Fibroblast of skin of back (primary cell): Measurements from ENCODE around the gene PLCXD3.

Experiments
- DNase-seq: peaks from one replicate; pipeline ENCODE4 v3.0.0-alpha.2; 2013

The PLCXD3 gene

GRCh38 chr5:41412496-41412895 lies 97.9 kb downstream of the PLCXD3 start:
- no peak for DNase-seq

DNA sequence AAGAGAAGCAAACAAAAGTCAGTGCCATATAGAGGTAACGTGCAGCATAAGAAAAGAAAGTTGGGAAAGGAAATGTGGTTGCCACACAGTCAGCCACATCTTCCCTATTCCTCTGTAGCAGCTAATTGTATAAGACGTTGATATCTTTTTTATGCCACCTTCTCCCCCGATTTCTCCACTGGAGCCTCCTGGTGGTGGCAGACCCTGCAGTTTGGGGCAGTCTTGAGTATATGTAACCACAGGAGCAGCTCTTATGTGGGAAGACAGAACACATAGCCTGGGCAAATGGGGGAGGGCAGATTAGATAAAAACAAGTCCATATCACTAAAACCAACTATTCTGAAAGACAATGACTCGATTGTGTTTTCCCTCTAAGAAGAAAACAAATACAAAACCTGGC lies 99.7 kb downstream of the PLCXD3 start:
- no peak for DNase-seq

- no peak for DNase-seq
Measured at GRCh38 chr5:41410307-41410706, 100.1 kb downstream of the PLCXD3 start.

- DNase-seq: peak; percentile 67
Measured at GRCh38 chr5:41408676-41409443, 101.5 kb downstream of the PLCXD3 start.

- DNase-seq: no peak
Measured at GRCh38 chr5:41406936-41407335, 103.5 kb downstream of the PLCXD3 start.

DNA sequence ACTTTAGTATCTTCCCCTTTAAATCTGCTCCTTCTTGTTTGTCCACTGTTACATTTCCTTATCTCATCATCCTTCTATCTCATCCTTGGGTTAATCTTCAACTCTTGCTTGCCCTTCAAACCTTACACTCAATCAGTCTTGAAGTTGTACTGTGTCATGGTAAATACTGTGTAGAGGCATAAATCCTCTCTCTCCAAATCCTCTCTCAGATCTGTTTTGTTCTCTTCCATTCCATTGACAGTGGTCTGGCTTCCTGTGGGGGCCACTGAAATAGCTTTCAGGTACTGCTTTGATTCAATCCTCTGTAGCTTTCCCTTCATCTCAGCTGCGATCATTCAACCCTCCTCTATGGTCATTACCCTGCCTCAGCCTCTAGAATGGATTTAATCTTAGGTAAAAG lies 104.0 kb downstream of the PLCXD3 start:
- DNase-seq: no peak

- no peak for DNase-seq
Measured at GRCh38 chr5:41404757-41405156, 105.6 kb downstream of the PLCXD3 start.

GRCh38 chr5:41403846-41404245 lies 106.6 kb downstream of the PLCXD3 start:
- DNase-seq: no peak

DNA sequence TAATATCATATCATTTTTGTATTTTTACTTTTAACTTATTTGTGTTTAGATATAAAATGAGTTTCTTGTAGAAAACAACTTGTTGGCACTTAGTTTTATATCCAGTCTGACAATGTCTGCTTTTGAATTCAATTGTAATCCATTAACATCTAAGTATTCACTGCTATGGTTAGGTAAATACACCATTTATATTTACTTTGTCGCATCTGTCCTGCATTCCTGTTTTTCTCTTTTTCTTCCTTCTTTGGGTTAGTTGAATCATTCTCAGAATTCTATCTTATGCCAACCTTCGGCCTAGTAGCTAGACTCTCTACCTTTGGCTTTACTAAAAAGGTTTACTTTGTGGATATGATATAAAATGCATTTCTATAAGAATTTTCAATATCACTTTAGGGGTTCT lies 107.6 kb downstream of the PLCXD3 start:
- DNase-seq: no peak

- DNase-seq: no peak
Measured at GRCh38 chr5:41399839-41400238, 110.6 kb downstream of the PLCXD3 start.

DNA sequence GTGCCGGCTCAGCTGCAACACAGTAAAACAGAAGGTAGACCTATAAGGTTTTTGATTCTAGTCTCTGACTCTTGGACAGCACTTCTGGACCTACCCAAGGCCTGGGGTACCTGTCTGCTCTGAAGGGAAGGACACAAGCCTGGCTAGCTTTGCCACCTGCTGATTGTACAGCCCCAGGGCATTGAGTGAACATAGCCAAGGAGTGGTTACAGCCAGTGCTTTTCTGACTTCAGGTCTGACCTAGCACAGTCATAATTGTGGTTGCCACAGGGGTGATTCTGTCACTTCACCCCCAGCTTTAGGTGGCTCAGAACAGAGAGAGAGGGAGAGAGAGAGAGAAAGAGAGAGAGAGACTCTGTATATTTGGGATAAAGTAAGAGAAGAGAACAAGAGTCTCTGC lies 118.4 kb downstream of the PLCXD3 start:
- DNase-seq: no peak

GRCh38 chr5:41374631-41375030 lies 135.8 kb downstream of the PLCXD3 start:
- no peak for DNase-seq

- no peak for DNase-seq
Measured at GRCh38 chr5:41373230-41373629, 137.2 kb downstream of the PLCXD3 start.

- no peak for DNase-seq
Measured at GRCh38 chr5:41371738-41372137, 138.7 kb downstream of the PLCXD3 start.

DNA sequence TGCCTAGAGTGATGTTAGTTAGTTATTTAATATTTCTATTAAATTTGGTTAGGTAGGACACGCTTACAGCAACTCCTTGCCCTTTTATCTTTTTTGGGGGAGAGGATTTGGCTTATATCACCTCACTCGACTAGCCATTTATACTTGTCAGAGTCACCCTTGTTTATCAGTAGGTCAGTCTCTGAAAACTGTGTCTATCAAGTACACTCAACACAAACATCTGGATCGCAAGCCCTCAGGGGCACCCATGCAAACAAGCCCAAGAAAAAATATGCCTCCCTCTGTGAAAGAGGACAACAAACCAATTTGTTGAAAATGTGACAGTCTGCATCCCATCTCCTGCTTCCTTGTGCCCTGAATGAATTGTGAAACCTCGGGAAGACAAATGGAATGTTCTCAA lies 139.9 kb downstream of the PLCXD3 start:
- no peak for DNase-seq

DNA sequence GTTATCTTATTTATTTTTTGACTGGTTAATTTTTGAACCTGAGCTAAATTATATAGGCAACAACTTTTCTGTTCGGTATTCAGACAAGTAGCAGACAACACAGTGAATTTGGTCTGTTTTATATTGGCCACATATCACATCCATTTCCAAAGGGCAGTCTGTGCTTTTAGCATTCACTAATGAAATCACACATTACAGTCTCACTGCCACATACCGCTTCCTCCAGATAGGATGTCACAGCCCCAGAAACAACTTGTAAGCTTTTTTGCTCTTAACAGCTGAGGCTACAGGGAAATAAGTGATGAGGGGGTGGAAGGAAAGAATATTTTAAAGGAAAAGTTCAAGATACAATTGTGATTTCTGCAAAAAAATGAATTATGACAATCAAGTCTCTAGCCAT lies 140.6 kb downstream of the PLCXD3 start:
- no peak for DNase-seq

DNA sequence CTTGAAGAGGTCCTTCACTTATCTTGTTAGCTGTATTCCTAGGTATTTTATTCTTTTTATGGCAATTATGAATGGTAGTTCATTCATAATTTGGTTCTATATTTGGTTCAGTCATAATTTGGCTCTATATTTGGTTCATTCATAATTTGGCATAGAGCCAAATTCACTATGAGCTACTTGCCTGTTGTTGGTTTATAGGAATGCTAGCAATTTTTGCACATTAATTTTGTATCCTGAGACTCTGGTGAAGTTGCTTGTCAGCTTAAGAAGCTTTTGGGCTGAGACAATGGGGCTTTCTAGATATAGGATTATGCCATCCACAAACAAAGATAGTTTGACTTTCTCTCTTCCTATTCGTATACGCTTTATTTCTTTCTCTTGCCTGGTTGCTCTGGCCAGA lies 142.2 kb downstream of the PLCXD3 start:
- DNase-seq: no peak

DNA sequence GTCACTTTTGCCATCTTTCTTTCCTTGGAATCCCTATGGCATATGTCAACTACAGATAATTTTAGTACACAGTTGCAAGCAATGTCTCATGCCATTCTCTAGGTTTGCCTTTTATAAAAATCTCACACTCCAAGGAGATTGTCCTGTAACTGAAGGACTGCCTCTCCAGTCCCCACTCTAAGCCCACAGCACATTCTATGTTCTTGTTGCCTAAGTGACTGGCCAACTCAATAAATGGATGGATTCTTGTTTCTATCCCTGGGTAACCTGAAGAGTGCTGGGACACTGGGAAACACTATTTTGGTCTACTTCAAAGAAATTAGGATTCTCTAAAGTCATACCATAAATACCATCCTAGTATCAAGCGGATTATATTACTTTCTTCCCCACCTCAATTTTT lies 145.0 kb downstream of the PLCXD3 start:
- DNase-seq: no peak

- DNase-seq: no peak
Measured at GRCh38 chr5:41364346-41364745, 146.1 kb downstream of the PLCXD3 start.

DNA sequence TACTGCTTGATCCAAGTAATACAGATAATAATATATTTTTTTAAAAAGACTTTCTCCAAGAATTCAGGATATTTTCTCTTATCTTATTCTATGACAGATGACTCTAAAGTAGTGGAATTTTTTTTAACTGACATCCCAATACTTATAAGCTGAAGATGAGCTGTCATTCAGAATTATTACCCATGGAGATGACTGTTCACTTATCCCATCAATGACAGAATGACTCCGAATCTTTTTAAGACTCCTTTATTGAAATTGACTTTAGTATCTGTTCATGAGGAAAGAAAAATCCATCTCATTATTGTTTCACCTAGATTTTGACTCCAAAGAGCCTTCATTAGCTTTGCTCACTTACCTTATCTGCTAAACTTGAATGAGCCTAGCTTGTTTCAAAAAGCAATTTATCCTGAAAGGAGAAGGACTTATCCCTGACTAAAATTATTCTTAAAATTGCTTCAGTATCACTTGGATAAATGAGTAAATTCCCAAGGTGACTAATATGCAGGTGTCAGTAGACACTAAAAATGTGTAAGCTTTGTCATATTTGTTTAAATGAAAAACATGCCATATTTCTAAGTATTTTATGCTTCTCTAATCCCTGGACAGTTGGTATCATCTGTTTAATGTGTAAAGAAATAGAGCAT lies 146.9 kb downstream of the PLCXD3 start:
- no peak for DNase-seq

DNA sequence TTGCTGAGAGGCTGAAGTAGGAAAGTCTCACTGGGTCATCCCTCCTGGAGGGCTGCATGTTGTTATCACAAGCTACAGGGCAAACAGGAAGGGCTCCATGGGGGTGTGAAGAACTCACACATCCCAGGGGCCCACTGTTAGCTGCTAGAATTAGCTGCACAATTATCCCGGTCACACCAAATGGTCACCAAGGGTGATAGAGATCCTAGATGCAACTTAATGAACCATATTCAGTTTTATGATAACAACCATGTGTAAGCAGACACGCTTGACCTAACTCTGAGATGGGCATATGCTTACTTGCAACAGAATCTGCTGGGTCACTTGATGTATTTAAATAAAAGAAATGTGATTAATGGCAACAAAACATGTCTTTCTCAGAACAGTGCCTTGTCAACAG lies 153.6 kb downstream of the PLCXD3 start:
- no peak for DNase-seq

DNA sequence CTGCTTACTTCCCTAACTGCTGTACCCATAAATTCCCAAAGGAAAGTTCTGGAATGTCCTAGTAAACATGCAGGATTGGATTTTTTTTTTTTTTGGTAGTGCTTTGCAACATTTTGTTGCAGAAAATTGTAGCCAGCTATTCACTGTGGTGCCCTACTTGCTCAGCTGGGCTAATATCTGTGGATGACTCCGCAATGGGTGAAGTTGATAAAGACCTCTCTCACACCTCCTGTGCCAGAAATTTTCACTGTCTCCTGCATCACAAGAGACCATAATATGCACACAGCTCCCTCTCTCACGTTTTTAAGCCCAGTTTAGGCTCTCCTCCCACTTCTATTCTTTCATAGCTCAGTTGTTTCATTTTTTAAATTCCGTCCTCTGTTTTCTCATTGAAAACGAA lies 160.6 kb downstream of the PLCXD3 start:
- DNase-seq: no peak

DNA sequence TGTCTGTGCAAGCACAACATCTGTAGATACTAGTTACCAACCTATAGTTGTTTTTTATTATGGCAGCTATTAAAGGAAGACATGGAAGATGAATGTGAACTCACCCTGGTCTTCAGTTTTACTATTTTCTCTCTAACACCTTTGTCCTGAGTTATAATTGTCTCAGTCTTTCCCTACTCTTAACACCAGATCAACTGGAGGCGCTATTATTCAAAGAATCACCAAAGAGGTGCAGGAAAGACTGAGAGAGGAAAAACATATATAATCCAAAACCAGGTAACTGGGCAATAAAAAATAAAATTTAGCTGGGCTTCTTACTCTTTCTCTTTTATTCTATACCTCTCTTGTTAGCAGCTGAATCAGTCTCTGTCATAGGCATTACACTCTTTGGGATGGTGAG lies 162.8 kb downstream of the PLCXD3 start:
- DNase-seq: no peak

DNA sequence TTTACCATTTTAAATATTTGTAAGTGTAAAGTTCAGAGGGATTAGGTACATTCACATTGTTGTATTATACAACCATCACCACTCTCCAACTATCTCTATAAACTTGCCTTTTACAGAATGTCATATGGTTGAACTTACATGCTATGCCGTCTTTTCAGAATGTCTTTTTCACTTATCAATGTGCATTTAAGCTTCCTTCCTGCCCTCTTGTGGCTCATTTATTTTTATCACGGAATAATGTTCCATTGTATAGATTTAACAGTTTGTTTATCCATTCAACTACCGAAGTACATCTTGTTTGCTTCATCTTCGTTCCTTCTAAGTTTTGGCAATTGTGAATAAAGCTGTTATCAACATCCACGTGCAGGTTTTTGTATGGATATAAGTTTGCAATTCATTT lies 163.8 kb downstream of the PLCXD3 start:
- DNase-seq: no peak

DNA sequence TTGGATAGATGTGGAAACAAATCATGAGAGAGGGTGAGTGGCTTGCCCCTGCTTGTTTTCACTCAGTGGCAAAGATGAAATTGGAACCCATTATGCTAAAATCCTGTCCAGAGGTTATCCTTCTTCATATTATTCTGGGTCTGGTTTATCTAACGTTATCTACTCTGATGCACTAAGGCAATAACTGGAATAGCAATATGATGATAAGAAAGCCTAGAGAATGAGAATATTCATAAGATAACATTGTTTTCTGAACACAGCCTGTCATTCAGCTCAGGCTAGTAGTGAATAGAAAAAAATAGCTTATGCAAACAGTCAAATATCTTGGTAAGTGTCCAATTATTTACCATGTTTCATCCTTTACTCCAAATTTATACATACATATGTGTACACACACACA lies 165.1 kb downstream of the PLCXD3 start:
- no peak for DNase-seq
